ENCODE data around the gene HTR2B.

GRCh38 chr2:231128541-231128940 lies 3.7 kb upstream of the HTR2B start:
- TF ChIP-seq POLR2A (IDR thresholded peaks at IDR 0.05; ENCODE audit: low read length) (no peak), GATA1 (IDR thresholded peaks at IDR 0.05; ENCODE audit: low read depth, low read length) (no peak)

Data from erythroblast (primary cell).